HG02870 (cell line): ENCODE results near the gene IL1RAPL2.
"Not testable (repeated sequence)": the region's sequence is repeated elsewhere in the genome, so short reads cannot be mapped to it uniquely, and the experiment has no call there.

ENCODE experiments used
- ATAC-seq: cut with Tn5 transposase; IDR thresholded peaks from one replicate; pipeline ENCODE4 v1.9.1; 2021; ENCODE audit warnings: mild to moderate bottlenecking, moderate library complexity; ENCODE audit not compliant: unreplicated experiment

IL1RAPL2 gene

GRCh38 chrX:105753411-105753810, 1187.4 kb downstream of the IL1RAPL2 start:
- ATAC-seq, result no peak

DNA sequence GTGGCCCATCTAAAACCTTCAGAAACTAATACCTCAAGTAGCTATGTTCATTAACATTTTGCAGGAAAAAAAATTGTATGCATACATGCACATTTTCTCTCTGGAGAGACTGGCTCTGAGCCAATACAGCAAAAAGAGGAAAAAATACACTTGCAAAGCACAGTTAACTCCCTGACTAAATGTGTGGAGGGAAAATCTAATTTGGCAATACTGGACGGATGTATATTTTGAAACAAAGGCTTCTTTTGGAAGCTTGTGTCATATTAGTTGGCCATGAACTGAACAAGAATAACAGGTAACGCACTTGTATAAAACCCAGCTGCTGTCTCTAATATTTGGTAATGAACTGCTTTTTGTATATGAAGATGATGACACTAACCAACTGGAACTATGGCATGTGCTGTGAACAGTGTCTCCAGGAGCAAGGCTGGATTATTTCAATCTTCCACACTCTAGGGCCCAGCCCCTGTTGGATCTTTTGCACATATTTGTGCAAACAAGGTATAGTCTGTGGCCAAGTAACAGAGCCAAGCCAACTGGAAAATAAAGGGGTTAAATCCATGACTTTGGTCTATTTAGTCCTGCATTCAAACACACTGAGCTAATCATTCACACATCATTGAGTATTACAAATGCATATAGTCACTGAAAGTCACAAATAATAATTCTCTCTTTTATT, 1188.4 kb downstream of the IL1RAPL2 start:
- no peak for ATAC-seq

DNA sequence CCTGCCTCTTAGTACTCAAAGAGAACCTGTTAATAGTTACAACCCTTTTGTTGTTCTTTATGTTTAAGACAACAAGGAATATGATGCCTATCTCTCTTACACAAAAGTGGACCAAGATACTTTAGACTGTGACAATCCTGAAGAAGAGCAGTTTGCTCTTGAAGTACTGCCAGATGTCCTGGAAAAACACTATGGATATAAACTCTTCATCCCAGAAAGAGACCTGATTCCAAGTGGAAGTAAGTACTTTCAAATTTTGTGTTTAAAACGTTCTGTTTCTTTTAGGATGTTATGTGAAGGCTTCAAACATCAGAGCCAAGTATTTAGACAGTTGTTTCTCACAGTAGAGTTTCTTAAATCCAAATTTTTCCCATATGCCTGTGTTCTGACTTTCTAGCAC, 1189.1 kb downstream of the IL1RAPL2 start:
- no peak for ATAC-seq

DNA sequence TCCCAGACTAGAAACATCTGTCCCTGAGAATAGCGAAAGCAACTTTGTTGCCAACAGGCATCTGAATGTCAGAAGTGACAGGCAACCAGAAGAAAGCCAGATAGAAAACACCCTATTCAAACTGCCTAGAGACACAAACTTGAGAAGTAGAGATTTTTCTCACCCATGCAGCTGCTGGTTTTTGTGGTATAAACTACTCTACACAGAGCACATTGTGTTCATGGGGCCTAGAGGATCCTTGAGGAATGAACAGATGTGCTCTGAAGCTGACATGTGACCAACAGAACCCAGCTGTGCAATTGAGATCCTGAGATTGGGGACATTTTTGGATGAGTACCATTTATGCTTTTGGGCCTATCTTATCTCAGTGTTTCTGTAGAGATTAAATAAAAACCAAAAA, 1192.8 kb downstream of the IL1RAPL2 start:
- ATAC-seq, result no peak

DNA sequence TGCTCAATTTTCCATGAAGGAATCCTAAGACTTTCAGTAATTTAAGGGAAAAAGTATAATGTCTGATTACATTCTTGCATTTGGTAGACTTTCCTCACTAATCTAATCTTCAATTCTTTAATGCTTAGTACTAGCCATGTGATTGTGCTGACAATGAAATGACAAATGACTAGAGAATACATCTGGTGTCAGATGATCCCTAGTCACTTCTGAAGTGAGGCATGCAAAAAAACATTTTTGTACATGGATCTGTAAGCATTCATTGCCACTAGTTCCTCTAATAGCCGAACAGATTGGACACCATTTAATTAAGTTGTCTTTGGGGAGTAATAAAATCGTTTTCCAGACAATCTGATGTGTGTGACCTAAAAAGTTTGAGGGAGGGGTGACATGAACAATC, 1193.6 kb downstream of the IL1RAPL2 start:
- no peak for ATAC-seq

- ATAC-seq, result no peak
These were observed 1199.7 kb downstream of the IL1RAPL2 start for GRCh38 chrX:105765691-105766090.

DNA sequence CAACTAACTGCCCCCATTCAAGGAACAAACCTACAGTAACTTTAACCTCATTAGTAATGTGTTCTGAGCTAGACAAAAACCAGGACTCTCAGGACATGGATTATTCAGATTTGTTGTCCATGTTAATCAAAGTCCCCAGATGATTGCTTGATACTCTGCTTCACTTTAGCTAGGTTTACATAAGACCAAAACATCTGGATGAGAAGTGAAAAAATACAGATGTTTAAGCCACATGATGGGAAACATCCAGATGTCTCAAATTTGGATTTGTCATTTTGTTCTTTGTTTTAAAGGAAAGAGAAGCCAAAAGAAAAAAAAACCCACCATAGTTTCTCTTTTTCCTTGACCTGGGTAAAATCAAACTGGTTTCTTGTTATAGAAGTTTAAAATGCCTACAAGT, 1207.8 kb downstream of the IL1RAPL2 start:
- ATAC-seq, result no peak

GRCh38 chrX:105775679-105776078, 1209.7 kb downstream of the IL1RAPL2 start:
- no peak for ATAC-seq

DNA sequence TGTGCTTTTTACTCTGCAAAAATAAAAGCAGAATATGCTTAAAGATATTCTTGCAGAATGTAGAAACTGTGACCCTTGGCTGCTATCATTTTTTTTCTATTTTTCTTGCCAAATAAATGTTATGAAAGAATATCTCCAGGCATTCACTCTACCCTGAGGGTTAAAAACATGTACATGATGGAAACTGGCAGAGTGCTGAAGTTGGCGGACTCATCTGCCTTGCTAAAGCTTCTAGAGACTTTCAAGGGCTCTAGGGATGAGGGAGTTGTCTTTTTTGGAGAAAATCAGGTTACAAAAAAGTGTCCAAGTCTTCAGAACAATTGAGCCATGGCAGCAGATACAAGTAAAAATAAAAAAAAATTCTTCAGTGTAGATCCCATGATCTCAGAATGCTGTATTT, 1215.8 kb downstream of the IL1RAPL2 start:
- no peak for ATAC-seq

DNA sequence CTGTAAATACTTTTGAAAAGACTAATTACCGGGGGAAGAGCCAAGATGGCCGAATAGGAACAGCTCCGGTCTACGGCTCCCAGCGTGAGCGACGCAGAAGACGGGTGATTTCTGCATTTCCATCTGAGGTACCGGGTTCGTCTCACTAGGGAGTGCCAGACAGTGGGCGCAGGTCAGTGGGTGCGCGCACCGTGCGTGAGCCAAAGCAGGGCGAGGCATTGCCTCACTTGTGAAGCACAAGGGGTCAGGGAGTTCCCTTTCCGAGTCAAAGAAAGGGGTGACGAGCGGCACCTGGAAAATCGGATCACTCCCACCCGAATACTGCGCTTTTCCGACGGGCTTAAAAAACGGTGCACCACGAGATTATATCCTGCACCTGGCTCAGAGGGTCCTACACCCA, 1230.9 kb downstream of the IL1RAPL2 start:
- ATAC-seq, result not testable (repeated sequence)

GRCh38 chrX:105803891-105804290, 1237.9 kb downstream of the IL1RAPL2 start:
- no peak for ATAC-seq

DNA sequence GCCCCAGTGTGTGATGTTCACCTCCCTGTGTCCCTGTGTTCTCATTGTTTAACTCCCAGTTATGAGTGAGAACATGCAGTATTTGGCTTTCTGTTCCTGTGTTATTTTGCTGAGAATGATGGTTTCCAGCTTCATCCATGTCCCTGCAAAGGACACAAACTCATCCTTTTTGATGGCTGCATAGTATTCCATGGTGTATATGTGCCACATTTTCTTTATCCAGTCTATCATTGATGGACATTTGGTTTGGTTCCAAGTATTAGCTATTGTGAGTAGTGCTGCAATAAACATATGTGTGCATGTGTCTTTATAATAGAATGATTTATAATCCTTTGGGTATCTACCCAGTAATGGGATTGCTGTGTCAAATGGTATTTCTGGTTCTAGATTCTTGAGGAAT, 1239.7 kb downstream of the IL1RAPL2 start:
- ATAC-seq, result not testable (repeated sequence)

- no peak for ATAC-seq
These were observed 1250.5 kb downstream of the IL1RAPL2 start for GRCh38 chrX:105816517-105816916.
